GM23338 (cell line): Measurements from ENCODE around the gene AMBRA1. TPM values are rescaled to one million over a fixed set of nuclear protein-coding genes. Genes with fewer than 3 reads are reported as not detected.
A peak's percentile ranks its signal among the peaks of the same experiment; 100 is the strongest.

Experiments used
- ATAC-seq: fragments of 200-7000 bp; cut with Tn5 transposase; 3 replicates; pipeline ENCODE4 v1.9.1; 2020
- DNase-seq: peaks from one replicate; pipeline ENCODE4 v3.0.0-alpha.2; 2015; ENCODE audit warnings: low spot score
- H2AFZ ChIP-seq: fragments of 200-600 bp; sonication (generic); 2 replicates; pipeline ENCODE4 v1.8.0; 2016; ENCODE audit warnings: antibody characterized with exemption, mild to moderate bottlenecking, moderate library complexity
- H3F3A ChIP-seq: fragments of 200-600 bp; sonication (generic); replicated peaks from 2 replicates; pipeline ENCODE4 v1.8.0; 2017; ENCODE audit warnings: antibody characterized with exemption, mixed run types, low read depth
- H3K27ac ChIP-seq: fragments of 200-600 bp; sonication (generic); 2 replicates; pipeline ENCODE4 v1.6.1; 2016; ENCODE audit warnings: low read depth
- H3K27me3 ChIP-seq: fragments of 200-600 bp; sonication (generic); 2 replicates; pipeline ENCODE4 v1.8.0; 2016; ENCODE audit warnings: mild to moderate bottlenecking, mixed run types, moderate library complexity; ENCODE audit not compliant: insufficient read depth
- H3K36me3 ChIP-seq: fragments of 200-600 bp; sonication (generic); 2 replicates; pipeline ENCODE4 v1.8.0; 2016; ENCODE audit warnings: mild to moderate bottlenecking; ENCODE audit not compliant: insufficient read depth
- H3K4me1 ChIP-seq: fragments of 200-600 bp; sonication (generic); 2 replicates; pipeline ENCODE4 v1.8.0; 2016; ENCODE audit warnings: mild to moderate bottlenecking, moderate library complexity; ENCODE audit not compliant: insufficient read depth
- H3K4me2 ChIP-seq: fragments of 200-600 bp; sonication (generic); 2 replicates; pipeline ENCODE4 v1.7.1; 2017; ENCODE audit warnings: mixed run types
- H3K4me3 ChIP-seq: fragments of 200-600 bp; sonication (generic); 2 replicates; pipeline ENCODE4 v1.6.1; 2016; ENCODE audit warnings: mixed run types
- H3K79me2 ChIP-seq: fragments of 200-600 bp; sonication (generic); replicated peaks from 2 replicates; pipeline ENCODE4 v1.8.0; 2017; ENCODE audit warnings: mild to moderate bottlenecking; ENCODE audit not compliant: insufficient read depth
- H3K9me2 ChIP-seq: fragments of 200-600 bp; sonication (generic); 2 replicates; pipeline ENCODE4 v1.8.0; 2017; ENCODE audit not compliant: insufficient read depth
- H4K20me1 ChIP-seq: fragments of 200-600 bp; sonication (generic); replicated peaks from 2 replicates; pipeline ENCODE4 v1.8.0; 2017; ENCODE audit warnings: mild to moderate bottlenecking; ENCODE audit not compliant: insufficient read depth
- H3K27ac Mint-ChIP-seq: 2 replicates; pipeline ENCODE4 v1.8.0; 2020; ENCODE audit warnings: inconsistent platforms, mild to moderate bottlenecking, moderate library complexity, mixed read lengths
- H3K27me3 Mint-ChIP-seq: 3 replicates; pipeline ENCODE4 v1.8.0; 2022; ENCODE audit warnings: low read depth, mild to moderate bottlenecking, moderate library complexity, mixed read lengths, inconsistent platforms; ENCODE audit not compliant: insufficient read depth, poor library complexity
- H3K36me3 Mint-ChIP-seq: 3 replicates; pipeline ENCODE4 v1.8.0; 2021; ENCODE audit warnings: low read depth, mild to moderate bottlenecking, inconsistent platforms, moderate library complexity, mixed read lengths
- H3K4me1 Mint-ChIP-seq: 3 replicates; pipeline ENCODE4 v1.8.0; 2020; ENCODE audit warnings: mild to moderate bottlenecking, inconsistent platforms, mixed read lengths
- H3K4me3 Mint-ChIP-seq: 3 replicates; pipeline ENCODE4 v1.8.0; 2021; ENCODE audit warnings: moderate library complexity, mild to moderate bottlenecking, inconsistent platforms, mixed read lengths
- H3K9me3 Mint-ChIP-seq: 3 replicates; pipeline ENCODE4 v1.8.0; 2020; ENCODE audit warnings: moderate library complexity, mild to moderate bottlenecking, inconsistent platforms, mixed read lengths
- CREB1 ChIP-seq: fragments of 250-450 bp; sonication (Bioruptor Pico); IDR thresholded peaks from 2 replicates; pipeline ENCODE4 v1.5.0; 2020; ENCODE audit warnings: low read depth, mild to moderate bottlenecking, moderate library complexity
- EZH2 ChIP-seq: fragments of 200-600 bp; sonication (generic); IDR thresholded peaks from one replicate; pipeline ENCODE4 v1.8.0; 2017; ENCODE audit warnings: antibody characterized with exemption, mild to moderate bottlenecking, low read depth; ENCODE audit not compliant: unreplicated experiment
- EZH2phosphoT487 ChIP-seq: fragments of 200-600 bp; sonication (generic); IDR thresholded peaks from one replicate; pipeline ENCODE4 v1.8.1; 2018; ENCODE audit warnings: antibody characterized with exemption; ENCODE audit not compliant: unreplicated experiment
- JUNB ChIP-seq: IDR thresholded peaks from one replicate; pipeline ENCODE4 v1.6.1; 2016; ENCODE audit warnings: antibody characterized with exemption; ENCODE audit not compliant: unreplicated experiment
- NANOG ChIP-seq: IDR thresholded peaks from 2 replicates; pipeline ENCODE4 v1.6.1; 2016; ENCODE audit warnings: antibody characterized with exemption, borderline replicate concordance
- POLR2AphosphoS5 ChIP-seq: IDR thresholded peaks from 2 replicates; pipeline ENCODE4 v1.6.1; 2016; ENCODE audit warnings: antibody characterized with exemption, low read depth
- REST ChIP-seq: IDR thresholded peaks from one replicate; pipeline ENCODE4 v1.6.1; 2018; ENCODE audit warnings: antibody characterized with exemption; ENCODE audit not compliant: unreplicated experiment
- STAT1 ChIP-seq: IDR thresholded peaks from one replicate; pipeline ENCODE4 v1.6.1; 2016; ENCODE audit warnings: antibody characterized with exemption; ENCODE audit not compliant: unreplicated experiment
- ZNF114 ChIP-seq: fragments of 250-450 bp; sonication (Bioruptor Pico); IDR thresholded peaks from 2 replicates; pipeline ENCODE4 v1.5.0; 2020; ENCODE audit warnings: mild to moderate bottlenecking, moderate library complexity
- ZNF331 ChIP-seq: fragments of 250-450 bp; sonication (Bioruptor Pico); IDR thresholded peaks from 2 replicates; pipeline ENCODE4 v1.5.0; 2020; ENCODE audit warnings: low read depth, mild to moderate bottlenecking, moderate library complexity
- polyA plus RNA-seq: library from polyadenylated mRNA; unstranded; fragments of >200 nt; fragmentation: Nextera tagmentation; extraction: Ambion mirVana; gene quantifications from 2 replicates; pipeline ENCODE4 v1.2.1, GENCODE V29; 2016
- total RNA-seq: library from RNA; depleted of rRNA; stranded (reverse); fragments of >200 nt; shearing (Covaris generic); gene quantifications from 2 replicates; pipeline ENCODE4 v1.2.3, GENCODE V29; 2014
- TF ChIP-seq, protein P1 (sequence below), 2 experiments: fragments of 200-600 bp in 1 of 2; sonication (generic) in 1 of 2; conservative IDR thresholded peaks; 2 replicates each; pipeline versions ENCODE4 v1.5.1 to v1.6.1; 2016 to 2017; ENCODE audit warnings: antibody characterized with exemption in 2 of 2, low read depth in 2 of 2, mild to moderate bottlenecking in 2 of 2, moderate library complexity in 1 of 2
- TF ChIP-seq, protein P2 (sequence below): fragments of 250-450 bp; sonication (Bioruptor Pico); IDR thresholded peaks from 2 replicates; pipeline ENCODE4 v1.5.0; 2020; ENCODE audit warnings: mild to moderate bottlenecking, moderate library complexity
- TF ChIP-seq, protein P3 (sequence below): IDR thresholded peaks from 2 replicates; pipeline ENCODE4 v1.6.1; 2016; ENCODE audit warnings: antibody characterized with exemption

The AMBRA1 gene
- total and polyA plus RNA-seq, 2 experiments from 2014 or later, result 8.3 to 34.8 TPM

DNA sequence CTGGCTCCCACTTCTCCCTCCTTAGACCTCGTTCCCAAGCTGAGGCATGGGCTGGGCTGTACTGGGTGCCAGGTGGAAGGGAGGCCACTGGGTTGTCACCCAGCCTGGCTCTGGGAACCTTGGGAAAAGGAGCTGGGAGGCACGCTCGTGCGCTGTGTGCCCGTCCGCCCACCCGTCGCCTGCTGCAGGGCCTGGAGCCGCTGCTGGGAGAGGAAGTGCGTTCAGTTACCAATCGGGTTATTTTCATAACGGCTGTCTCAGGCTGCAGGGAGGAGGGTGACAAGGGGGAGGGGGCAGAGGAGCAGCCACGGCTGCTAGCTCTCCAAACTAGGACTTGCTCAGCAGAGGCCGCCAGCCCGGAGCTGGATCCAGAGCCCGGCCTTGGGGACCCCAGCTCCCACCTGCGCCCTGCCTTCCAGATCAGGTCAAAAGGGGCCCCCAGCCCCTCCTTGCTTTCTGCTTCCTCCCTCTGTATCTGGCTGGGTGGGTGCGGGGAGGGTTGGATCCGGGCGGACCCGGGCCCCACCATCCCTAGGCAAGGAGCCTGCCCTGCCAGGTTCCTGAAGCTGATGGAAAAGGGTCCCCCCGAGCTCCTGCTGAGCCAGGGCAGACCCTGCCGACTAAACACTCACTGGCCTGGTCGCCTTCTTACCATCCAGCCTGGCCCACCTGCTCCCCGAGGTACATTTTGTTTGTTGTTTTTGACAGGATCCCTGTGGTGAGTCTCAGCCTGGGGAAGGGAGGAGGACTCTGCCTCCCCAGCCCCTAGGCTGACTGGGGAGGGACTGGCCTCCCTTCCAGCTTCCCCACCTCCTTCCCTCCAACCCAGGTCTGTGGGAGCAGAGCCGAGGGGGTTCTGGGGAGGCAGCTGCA lies 232.3 kb downstream of the AMBRA1 start:
- Mint-ChIP-seq H3K4me1 (peaks cover 49% of the 10 kb centered on the region), H3K4me3 (no peak overlapping the region), H3K27ac (0 out of 2 replicates have a peak overlapping the region, but pooled peaks have one; percentile 72), H3K9me3 (no peaks in the 10 kb centered on the region), H3K27me3 (peaks cover 7% of the 10 kb centered on the region), H3K36me3 (peaks cover 3% of the 10 kb centered on the region; the same call in 2 of the 3 replicates)
- TF ChIP-seq POLR2AphosphoS5, result no peak
- TF ChIP-seq EZH2phosphoT487, result no peak
- TF ChIP-seq, protein P1, sequence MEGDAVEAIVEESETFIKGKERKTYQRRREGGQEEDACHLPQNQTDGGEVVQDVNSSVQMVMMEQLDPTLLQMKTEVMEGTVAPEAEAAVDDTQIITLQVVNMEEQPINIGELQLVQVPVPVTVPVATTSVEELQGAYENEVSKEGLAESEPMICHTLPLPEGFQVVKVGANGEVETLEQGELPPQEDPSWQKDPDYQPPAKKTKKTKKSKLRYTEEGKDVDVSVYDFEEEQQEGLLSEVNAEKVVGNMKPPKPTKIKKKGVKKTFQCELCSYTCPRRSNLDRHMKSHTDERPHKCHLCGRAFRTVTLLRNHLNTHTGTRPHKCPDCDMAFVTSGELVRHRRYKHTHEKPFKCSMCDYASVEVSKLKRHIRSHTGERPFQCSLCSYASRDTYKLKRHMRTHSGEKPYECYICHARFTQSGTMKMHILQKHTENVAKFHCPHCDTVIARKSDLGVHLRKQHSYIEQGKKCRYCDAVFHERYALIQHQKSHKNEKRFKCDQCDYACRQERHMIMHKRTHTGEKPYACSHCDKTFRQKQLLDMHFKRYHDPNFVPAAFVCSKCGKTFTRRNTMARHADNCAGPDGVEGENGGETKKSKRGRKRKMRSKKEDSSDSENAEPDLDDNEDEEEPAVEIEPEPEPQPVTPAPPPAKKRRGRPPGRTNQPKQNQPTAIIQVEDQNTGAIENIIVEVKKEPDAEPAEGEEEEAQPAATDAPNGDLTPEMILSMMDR (conservative IDR thresholded peaks at IDR 0.05; ENCODE audit: low read depth in 2 of 2), result no peak
- TF ChIP-seq NANOG, result no peak
- TF ChIP-seq REST, result no peak
- TF ChIP-seq, protein P2, sequence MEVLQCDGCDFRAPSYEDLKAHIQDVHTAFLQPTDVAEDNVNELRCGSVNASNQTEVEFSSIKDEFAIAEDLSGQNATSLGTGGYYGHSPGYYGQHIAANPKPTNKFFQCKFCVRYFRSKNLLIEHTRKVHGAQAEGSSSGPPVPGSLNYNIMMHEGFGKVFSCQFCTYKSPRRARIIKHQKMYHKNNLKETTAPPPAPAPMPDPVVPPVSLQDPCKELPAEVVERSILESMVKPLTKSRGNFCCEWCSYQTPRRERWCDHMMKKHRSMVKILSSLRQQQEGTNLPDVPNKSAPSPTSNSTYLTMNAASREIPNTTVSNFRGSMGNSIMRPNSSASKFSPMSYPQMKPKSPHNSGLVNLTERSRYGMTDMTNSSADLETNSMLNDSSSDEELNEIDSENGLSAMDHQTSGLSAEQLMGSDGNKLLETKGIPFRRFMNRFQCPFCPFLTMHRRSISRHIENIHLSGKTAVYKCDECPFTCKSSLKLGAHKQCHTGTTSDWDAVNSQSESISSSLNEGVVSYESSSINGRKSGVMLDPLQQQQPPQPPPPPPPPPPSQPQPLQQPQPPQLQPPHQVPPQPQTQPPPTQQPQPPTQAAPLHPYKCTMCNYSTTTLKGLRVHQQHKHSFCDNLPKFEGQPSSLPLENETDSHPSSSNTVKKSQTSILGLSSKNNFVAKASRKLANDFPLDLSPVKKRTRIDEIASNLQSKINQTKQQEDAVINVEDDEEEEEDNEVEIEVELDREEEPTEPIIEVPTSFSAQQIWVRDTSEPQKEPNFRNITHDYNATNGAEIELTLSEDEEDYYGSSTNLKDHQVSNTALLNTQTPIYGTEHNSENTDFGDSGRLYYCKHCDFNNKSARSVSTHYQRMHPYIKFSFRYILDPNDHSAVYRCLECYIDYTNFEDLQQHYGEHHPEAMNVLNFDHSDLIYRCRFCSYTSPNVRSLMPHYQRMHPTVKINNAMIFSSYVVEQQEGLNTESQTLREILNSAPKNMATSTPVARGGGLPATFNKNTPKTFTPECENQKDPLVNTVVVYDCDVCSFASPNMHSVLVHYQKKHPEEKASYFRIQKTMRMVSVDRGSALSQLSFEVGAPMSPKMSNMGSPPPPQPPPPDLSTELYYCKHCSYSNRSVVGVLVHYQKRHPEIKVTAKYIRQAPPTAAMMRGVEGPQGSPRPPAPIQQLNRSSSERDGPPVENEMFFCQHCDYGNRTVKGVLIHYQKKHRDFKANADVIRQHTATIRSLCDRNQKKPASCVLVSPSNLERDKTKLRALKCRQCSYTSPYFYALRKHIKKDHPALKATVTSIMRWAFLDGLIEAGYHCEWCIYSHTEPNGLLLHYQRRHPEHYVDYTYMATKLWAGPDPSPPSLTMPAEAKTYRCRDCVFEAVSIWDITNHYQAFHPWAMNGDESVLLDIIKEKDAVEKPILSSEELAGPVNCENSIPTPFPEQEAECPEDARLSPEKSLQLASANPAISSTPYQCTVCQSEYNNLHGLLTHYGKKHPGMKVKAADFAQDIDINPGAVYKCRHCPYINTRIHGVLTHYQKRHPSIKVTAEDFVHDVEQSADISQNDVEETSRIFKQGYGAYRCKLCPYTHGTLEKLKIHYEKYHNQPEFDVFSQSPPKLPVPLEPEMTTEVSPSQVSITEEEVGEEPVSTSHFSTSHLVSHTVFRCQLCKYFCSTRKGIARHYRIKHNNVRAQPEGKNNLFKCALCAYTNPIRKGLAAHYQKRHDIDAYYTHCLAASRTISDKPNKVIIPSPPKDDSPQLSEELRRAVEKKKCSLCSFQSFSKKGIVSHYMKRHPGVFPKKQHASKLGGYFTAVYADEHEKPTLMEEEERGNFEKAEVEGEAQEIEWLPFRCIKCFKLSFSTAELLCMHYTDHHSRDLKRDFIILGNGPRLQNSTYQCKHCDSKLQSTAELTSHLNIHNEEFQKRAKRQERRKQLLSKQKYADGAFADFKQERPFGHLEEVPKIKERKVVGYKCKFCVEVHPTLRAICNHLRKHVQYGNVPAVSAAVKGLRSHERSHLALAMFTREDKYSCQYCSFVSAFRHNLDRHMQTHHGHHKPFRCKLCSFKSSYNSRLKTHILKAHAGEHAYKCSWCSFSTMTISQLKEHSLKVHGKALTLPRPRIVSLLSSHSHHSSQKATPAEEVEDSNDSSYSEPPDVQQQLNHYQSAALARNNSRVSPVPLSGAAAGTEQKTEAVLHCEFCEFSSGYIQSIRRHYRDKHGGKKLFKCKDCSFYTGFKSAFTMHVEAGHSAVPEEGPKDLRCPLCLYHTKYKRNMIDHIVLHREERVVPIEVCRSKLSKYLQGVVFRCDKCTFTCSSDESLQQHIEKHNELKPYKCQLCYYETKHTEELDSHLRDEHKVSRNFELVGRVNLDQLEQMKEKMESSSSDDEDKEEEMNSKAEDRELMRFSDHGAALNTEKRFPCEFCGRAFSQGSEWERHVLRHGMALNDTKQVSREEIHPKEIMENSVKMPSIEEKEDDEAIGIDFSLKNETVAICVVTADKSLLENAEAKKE, result no peak
- TF ChIP-seq ZNF331 (CRISPR knock-in tag), result no peak
- TF ChIP-seq JUNB, result no peak
- TF ChIP-seq STAT1, result no peak
- TF ChIP-seq CREB1 (CRISPR knock-in tag), result no peak
- TF ChIP-seq EZH2, result no peak
- TF ChIP-seq, protein P3, sequence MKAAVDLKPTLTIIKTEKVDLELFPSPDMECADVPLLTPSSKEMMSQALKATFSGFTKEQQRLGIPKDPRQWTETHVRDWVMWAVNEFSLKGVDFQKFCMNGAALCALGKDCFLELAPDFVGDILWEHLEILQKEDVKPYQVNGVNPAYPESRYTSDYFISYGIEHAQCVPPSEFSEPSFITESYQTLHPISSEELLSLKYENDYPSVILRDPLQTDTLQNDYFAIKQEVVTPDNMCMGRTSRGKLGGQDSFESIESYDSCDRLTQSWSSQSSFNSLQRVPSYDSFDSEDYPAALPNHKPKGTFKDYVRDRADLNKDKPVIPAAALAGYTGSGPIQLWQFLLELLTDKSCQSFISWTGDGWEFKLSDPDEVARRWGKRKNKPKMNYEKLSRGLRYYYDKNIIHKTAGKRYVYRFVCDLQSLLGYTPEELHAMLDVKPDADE, result no peak
- no peak for TF ChIP-seq ZNF114 (CRISPR knock-in tag)
- Histone ChIP-seq H3K27ac (0 out of 2 replicates have a peak overlapping the region, but pooled peaks have one; percentile 32), H3K4me2 (no peak overlapping the region), H3K79me2 (peaks cover 60% of the 10 kb centered on the region), H3K9me2 (no peaks in the 10 kb centered on the region), H3K4me3 (no peak overlapping the region), H3K4me1 (peaks cover 22% of the 10 kb centered on the region), H2AFZ (no peak overlapping the region), H3K36me3 (no peaks in the 10 kb centered on the region), H3K27me3 (no peaks in the 10 kb centered on the region), H3F3A (0 out of 2 replicates have a peak, but pooled peaks cover 2% of the 10 kb centered on the region), H4K20me1 (peaks cover 23% of the 10 kb centered on the region)
- no peak for DNase-seq
- peak; percentile 17 for ATAC-seq
